DMS79 (cell line): Measurements from ENCODE around the gene MIOX.

Experiments
- DNase-seq: peaks from one replicate; lab custom pipeline; 2025; lab: John Stamatoyannopoulos, UW

MIOX gene

DNA sequence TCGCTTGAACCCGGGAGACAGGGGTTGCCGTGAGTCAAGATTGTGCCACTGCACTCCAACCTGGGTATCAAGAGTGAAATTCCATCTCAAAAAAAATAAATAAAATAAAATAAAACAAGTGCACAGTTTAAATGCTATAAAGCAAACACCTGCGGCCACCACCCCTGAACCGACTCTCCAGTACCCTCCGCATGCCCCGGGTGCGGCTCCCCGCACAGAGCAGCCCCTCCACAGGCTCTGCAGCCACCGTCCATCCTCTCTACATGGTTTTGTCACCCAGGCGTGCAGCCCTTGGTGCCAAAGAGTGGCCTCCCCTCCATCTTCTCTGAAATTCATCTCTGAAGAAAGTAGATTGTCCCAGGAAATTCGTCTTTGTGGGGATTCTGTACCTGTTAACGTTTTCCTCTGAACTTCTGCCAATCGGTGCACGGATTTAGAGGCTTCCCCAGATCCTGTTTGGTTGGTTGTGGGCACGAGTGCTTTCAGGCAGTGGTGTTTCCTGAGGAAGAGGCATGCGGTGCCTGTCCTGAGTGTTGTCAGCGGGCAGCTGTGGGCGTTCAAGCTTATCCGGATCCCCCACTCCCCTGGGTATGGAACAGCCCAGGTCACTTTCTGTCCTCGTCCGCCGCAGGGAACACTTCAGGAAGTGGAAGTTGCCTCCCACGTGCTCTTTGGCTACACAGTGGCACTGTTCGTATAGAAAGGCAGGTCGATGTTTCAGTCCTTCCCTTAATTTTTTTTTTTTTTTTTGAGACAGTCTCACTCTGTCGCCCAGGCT lies 4.1 kb downstream of the MIOX start:
- DNase-seq: no peak

GRCh38 chr22:50497093-50497492 lies 10.4 kb downstream of the MIOX start:
- no peak for DNase-seq

DNA sequence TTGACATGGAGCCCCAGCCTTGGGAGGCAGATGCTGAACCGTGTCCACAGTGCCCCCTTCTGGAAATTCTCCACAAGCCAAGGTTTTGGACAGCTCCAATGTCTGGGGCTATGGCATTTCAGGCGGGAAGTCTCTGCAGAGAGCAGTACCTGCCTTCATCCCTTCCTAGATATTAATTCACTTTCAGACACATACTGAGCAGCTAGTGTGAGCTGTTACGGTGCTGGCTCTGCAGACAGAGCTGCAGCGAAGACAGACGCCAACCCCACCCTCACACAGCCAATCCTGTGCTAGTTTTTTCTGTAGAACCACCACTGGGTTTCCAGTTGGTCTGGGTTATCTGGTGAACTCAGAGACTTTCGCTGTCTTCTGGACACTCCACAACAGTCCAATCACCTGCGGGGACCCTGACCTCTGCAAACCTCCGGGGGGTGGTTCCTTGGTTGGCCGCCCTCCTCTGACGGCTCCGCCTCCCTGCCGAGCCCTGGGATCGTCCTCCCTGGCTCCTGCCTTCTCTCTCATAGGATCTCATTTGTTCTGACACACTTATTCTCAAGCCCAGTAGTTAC lies 11.7 kb downstream of the MIOX start:
- peak; percentile 38 for DNase-seq

GRCh38 chr22:50500452-50500851 lies 13.8 kb downstream of the MIOX start:
- DNase-seq: no peak

DNA sequence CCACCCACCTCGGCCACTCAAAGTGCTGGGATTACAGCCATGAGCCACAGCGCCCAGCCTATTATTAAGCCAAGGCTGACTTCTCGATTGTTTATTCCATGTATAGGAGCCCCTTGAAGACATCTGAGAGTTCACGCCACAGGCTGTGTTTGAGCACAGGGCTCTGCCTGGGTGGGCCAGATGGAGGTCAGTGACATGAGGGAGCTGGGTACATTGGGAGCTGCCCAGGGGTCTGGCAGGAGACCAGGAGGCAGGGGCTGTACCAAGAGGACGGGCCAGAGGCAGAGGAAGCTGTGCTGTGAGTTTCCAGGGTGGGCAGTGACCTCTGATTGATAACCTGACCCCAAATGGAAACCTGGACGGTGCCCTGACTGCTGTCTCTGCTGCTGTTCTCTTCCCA lies 15.4 kb downstream of the MIOX start:
- DNase-seq: no peak

DNA sequence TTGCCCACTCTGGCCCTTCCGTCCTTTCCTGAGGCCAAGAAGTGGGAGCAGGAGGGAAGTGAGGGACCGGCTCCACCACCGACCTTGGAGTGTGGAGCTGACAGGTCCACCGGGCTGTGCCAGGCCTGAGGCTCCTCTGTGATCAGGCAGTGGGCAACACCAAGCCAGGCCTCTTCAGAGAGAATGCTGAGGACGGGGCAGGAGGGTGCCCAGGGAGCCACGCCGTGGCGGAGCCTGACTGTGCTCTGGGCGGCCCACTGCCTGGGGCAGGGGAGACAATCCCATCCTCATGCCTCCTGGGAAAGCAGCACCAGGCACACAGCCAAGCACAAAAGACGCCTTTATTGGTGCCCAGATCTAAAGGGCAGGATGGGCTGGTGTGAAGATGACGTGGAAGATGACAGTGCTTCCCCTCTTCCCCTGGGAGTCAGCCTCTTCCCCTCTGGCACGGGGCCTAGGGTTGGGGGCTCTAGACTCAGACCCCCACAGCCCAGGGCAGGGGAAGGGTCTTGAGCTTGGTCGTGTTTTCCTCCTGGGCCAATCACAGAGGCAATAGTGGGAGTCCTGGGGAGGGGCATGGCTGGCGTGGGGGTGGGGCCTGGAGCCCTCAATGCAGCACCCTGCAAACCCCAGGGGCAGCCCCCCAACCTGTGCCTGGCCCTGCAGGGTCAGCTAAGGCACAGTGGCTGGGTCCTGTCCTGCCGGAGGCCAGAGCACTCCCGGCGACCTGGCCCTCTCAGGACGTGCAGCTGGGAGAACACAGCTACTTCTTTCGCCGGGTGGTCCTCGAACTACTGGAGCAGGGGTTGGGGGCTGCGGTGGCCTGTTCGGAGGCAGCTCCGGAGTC lies 16.2 kb downstream of the MIOX start:
- no peak for DNase-seq

- DNase-seq: no peak
Measured at GRCh38 chr22:50503475-50504145, 17.0 kb downstream of the MIOX start.

GRCh38 chr22:50504369-50505211 lies 17.9 kb downstream of the MIOX start:
- DNase-seq: no peak

DNA sequence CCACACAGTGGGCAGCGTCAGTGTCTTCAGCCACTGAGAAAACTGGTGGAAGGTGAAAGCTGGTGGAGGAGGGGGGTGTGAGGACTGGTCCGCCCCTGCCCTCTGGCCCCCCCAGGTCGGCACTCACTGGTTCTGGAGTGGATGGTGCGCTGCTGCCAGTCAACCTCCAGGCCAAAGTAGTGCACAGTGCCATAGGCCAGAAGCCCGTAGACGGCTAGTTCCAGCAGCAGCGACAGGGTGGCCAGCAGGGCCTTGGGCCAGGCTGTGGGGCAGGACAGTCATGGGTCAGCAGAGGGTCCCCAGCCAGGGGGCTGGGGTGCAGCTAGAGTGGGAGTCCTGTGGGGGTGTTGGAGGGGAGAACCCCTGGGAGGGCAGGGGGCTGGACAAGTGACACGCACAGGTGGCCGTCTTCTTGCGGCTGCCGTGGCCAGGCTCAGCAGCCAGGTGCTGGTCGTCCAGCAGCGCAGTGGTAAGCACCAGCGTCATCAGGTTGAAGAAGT lies 18.7 kb downstream of the MIOX start:
- DNase-seq: no peak

- no peak for DNase-seq
Measured at GRCh38 chr22:50505776-50506610, 19.3 kb downstream of the MIOX start.

DNA sequence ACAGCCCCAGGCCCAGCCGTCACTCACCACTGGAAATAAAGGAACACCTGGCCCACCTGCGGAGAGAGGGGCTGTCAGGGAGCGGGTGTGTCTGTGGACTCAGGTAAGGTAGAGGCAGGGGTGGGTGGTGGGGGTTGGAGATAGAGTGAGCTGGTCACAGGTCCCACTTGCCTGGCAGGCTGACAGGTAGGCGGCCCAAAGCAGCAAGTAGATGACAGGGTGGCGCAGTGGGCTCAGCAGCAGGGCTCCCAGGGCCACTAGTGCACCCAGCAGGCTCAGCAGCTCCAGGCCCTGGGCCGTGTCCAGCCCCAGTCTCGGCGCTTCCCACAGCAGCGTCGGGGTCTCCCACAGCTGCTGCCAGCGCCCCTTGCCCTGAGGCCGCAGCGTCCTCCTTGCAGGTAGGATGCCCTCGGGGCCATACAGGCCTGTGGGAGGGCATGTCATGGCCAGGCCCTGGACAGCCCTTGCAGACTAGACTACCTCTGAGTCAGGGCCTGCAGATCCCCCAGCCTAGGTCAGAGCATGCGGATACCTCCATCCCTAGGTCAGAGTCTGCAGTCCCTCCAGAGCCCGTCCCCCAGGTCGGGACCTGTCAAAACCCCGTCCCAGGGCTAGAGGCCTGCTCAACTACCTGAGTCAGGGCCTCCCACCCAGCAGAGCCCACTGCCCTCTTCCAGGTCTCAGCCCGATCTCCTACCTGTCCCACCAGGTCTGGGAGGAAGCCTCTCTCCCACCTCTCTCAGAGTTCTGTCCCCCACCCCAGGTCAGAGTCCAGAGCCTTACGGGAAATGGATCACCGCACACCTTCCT lies 20.2 kb downstream of the MIOX start:
- no peak for DNase-seq

- DNase-seq: peak; percentile 71
Measured at GRCh38 chr22:50507421-50507990, 20.8 kb downstream of the MIOX start, which contains the start of gene LMF2. TSS of gene LMF2 (minus strand) at chr22:50507702. CDS start at chr22:50507675, 27 bp downstream.

DNA sequence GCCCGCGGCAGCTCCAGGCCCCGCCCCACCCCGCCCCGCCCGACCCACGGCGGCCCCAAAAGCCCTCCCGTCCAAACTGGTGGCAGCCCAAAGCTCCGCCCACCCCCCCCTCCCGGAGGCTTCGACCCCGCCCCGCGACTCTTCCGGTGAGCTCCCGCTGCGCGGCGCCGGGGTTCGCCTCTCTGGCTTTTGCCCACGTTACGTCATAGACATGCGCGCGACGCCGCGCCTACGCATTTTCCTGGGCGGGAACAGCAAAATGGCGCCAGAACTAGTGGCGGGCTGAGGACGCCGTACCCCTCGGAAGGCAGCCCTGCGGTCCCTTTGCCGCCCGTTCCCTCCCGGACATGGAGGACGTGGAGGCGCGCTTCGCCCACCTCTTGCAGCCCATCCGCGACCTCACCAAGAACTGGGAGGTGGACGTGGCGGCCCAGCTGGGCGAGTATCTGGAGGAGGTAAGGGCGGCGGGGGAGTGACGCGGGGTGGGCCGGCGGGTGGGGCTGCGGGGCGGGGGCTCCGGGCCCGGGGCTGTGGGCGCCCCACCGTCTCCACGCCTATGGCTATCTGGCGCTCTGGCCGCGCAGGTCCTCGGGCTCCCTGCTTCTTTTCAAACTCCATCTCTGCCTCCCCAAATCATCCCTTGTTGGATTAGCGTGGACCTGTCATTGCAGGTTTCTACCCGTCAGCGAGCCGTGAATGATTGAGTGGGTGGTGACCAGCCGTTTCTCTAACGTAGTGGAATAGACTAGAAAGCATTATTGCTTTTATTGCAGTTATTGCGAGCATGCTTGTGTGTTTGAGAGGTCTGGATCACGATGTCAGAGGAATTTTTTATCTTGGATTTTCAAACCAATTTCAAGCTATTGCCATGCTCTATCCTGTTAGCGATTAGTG lies 21.6 kb downstream of the MIOX start, which contains the start of gene NCAPH2:
Gene NCAPH2 (plus strand): TSS at position 234 of the 894 bp plus-strand sequence. CDS start 114 bp downstream, at position 348.
- DNase-seq: peak; percentile 73

GRCh38 chr22:50508897-50509296 lies 22.2 kb downstream of the MIOX start:
- DNase-seq: no peak

DNA sequence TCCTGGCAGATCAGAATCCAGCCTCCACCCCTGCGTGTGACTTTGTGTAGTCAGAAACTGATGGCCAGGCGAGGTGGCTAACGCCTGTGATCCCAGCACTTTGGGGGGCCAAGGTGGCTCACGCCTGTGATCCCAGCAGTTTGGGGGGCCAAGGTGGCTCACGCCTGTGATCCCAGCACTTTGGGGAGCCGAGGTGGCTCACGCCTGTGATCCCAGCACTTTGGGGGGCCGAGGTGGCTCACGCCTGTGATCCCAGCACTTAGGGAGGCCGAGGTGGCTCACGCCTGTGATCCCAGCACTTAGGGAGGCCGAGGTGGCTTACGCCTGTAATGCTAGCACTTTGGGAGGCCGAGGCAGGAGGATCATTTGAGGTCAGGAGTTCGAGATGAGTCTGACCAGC lies 26.5 kb downstream of the MIOX start:
- DNase-seq: no peak

GRCh38 chr22:50516068-50516467 lies 29.4 kb downstream of the MIOX start:
- no peak for DNase-seq

DNA sequence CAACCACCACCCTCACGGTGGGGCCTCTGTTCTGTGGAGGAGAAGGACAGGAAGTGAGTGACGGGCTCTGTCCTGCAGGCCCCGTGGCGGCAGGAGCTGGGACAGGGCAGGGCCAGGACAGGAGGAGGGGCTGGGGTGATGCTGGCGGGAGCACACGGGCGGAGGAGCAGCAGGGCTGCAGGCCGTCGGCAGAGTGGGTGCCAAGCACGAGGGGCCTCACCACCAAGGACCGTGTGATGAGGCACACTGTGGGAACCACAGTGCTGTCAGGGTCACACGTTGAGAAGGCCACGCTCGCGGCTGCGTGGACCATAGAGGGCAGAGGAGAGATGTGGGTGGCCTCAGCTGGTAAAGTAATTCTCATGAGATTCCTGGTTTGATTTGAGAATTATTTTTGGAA lies 30.2 kb downstream of the MIOX start:
- no peak for DNase-seq
